SJCRH30 (cell line): Measurements from ENCODE around the gene PDGFRA. TPM values are rescaled to one million over a fixed set of nuclear protein-coding genes. Genes with fewer than 3 reads are reported as not detected.
A peak's percentile ranks its signal among the peaks of the same experiment; 100 is the strongest.
"Not testable (repeated sequence)": the region's sequence is repeated elsewhere in the genome, so short reads cannot be mapped to it uniquely, and the experiment has no call there.

ENCODE experiments used
- DNase-seq, 2 experiments: peaks; one replicate each; pipeline ENCODE4 v3.0.0-alpha.2; 2015 to 2020
- H3K27ac ChIP-seq: fragments of 250-450 bp; sonication (Bioruptor Pico); 2 replicates; pipeline ENCODE4 v1.5.1; 2020; ENCODE audit warnings: mild to moderate bottlenecking, moderate library complexity
- H3K27me3 ChIP-seq: fragments of 250-450 bp; sonication (Bioruptor Pico); 2 replicates; pipeline ENCODE4 v1.5.1; 2020; ENCODE audit warnings: mild to moderate bottlenecking, moderate library complexity
- H3K36me3 ChIP-seq: fragments of 250-450 bp; sonication (Bioruptor Pico); 2 replicates; pipeline ENCODE4 v1.5.1; 2020; ENCODE audit warnings: mild to moderate bottlenecking, moderate library complexity
- H3K4me1 ChIP-seq: fragments of 250-450 bp; sonication (Bioruptor Pico); 2 replicates; pipeline ENCODE4 v1.5.1; 2020; ENCODE audit warnings: mild to moderate bottlenecking, moderate library complexity
- H3K4me3 ChIP-seq: fragments of 250-450 bp; sonication (Bioruptor Pico); 2 replicates; pipeline ENCODE4 v1.5.1; 2020; ENCODE audit warnings: mild to moderate bottlenecking, moderate library complexity
- H3K9me3 ChIP-seq: fragments of 250-450 bp; sonication (Bioruptor Pico); replicated peaks from 2 replicates; pipeline ENCODE4 v1.5.1; 2020; ENCODE audit warnings: mild to moderate bottlenecking, moderate library complexity
- total RNA-seq: library from RNA; depleted of rRNA; stranded (reverse); fragments of >200 nt; shearing (Covaris generic); gene quantifications from 2 replicates; pipeline ENCODE4 v1.2.3, GENCODE V29; 2014

Gene PDGFRA
- total RNA-seq, 1 experiment from 2014 or later, result 20.7 TPM

DNA sequence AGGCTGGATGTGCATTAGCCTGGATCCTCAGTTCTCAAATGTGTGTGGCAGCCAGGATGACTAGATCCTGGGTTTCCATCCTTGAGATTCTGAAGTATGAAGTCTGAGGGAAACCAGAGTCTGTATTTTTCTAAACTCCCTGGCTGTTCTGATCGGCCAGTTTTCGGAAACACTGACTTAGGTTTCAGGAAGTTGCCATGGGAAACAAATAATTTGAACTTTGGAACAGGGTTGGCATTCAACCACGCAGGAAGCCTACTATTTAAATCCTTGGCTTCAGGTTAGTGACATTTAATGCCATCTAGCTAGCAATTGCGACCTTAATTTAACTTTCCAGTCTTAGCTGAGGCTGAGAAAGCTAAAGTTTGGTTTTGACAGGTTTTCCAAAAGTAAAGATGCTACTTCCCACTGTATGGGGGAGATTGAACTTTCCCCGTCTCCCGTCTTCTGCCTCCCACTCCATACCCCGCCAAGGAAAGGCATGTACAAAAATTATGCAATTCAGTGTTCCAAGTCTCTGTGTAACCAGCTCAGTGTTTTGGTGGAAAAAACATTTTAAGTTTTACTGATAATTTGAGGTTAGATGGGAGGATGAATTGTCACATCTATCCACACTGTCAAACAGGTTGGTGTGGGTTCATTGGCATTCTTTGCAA, 67.6 kb downstream of the PDGFRA start:
- Histone ChIP-seq H3K36me3 (no peaks in the 10 kb centered on the region), H3K9me3 (no peaks in the 10 kb centered on the region), H3K27ac (no peak overlapping the region), H3K4me3 (no peak overlapping the region), H3K27me3 (no peaks in the 10 kb centered on the region), H3K4me1 (no peaks in the 10 kb centered on the region)
- DNase-seq, result no peak

DNA sequence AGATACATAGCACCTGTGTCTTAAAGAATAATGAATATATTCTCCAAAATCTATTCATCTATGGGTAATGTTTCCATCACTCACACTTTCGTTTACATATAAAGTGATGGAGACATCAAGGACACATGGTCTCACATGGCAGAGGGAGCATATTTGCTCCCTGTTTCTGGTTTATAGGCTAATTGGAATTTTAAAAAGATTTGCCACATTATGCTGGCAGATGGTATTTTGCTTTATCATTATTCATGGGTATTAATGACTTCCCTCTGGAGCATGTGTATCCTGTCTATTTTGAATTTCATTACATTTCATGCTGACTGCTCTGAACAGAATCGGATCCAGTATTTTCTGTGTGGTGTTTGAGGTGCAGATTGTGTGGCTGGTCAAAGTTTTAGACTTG, 79.0 kb downstream of the PDGFRA start:
- Histone ChIP-seq H3K36me3 (no peaks in the 10 kb centered on the region), H3K4me3 (no peak overlapping the region), H3K9me3 (peaks cover 3% of the 10 kb centered on the region; the same call in 1 of the 2 replicates), H3K4me1 (no peaks in the 10 kb centered on the region), H3K27me3 (peaks cover 4% of the 10 kb centered on the region; the same call in 1 of the 2 replicates), H3K27ac (no peak overlapping the region)
- DNase-seq, result no peak

DNA sequence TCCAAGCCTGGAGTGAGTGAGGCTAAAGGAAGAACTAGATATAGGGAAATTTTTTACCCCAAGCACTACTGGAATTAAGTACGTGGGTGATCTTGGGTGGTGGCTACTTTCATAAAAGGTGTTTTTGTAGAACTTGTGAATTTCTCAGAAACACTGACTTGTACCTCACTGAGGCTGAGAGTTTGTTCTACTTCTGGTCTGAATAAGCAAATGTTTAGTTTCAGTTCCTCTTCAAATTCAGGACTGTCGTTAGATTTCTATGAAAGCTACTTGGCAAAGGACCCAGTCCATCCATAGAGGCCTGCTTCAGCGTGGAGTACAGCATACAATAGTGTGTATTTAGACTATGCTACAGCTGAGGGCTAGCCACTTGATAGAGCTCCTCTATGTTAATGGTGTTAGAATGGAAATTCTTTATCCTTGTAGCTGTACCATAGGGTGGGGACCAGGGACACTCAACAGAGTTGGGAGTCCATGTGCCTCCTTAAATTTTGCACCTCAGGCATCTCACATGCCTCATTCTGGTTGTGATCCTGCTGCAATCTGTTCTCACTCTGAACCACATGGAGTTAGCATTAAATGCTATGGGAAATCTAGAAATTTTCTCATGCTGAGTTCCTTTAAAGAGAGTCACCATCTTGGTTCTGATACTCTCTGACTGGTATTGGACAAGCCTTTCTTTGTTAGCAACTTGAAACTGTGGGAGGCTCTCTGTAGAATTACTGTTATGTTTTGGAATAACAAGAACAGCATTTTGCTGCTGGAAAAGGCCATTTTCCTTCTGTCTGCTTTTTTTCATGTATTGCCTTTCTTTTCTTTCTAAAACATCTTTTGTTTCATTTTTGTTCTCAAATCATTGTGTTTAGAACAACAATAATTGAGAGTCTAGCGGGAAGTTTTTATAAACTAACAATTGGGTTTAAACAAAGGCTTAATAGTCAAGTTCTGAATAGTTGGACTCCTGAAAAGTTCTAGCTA, 86.8 kb downstream of the PDGFRA start:
- H3K27me3 ChIP-seq, result peaks cover 14% of the 10 kb centered on the region
- H3K4me1 ChIP-seq, result no peaks in the 10 kb centered on the region
- no peak for DNase-seq
- no peak overlapping the region for H3K4me3 ChIP-seq
- no peaks in the 10 kb centered on the region for H3K36me3 ChIP-seq
- no peaks in the 10 kb centered on the region for H3K9me3 ChIP-seq
- no peak overlapping the region for H3K27ac ChIP-seq

DNA sequence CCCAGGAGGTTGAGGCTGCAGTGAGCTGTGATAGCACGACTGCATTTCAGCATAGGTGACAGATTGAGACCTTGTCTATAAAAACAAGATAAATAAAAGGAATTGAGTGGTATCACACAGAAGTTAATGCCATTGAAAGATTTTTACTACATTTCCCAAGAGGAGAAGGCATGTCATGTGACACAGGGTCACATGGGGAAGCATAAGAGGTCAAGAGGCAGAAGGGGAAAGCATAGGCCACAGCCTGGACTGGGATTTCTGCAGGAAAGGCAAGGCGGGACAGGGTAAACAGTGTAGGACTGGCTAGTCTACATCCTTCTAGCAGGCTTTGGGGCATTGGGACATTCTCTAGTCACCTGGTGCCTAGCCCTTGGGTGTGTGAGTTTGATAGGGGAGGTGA, 88.6 kb downstream of the PDGFRA start:
- H3K36me3 ChIP-seq, result no peaks in the 10 kb centered on the region
- H3K27ac ChIP-seq, result no peak overlapping the region
- H3K4me1 ChIP-seq, result no peaks in the 10 kb centered on the region
- H3K9me3 ChIP-seq, result no peaks in the 10 kb centered on the region
- H3K4me3 ChIP-seq, result no peak overlapping the region
- H3K27me3 ChIP-seq, result peaks cover 13% of the 10 kb centered on the region
- no peak for DNase-seq

DNA sequence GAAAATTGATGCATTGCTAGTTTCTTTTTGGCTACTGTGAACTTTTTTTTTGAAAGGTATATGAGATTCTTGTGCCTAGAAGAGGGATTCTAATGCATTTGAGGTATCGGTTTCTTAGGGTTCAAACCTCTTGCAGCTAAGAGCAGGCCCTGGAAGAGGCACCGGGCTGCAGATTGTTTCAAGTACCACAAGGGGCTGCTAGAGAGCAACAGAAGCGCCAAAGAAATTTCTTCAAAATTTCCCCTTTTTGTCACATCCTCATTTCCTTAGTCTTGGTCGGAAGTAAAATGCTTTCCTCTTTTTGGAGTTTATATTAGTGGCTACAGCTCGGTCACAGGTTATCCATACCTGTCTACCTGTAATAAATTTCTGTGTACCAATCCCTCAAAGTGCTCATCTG, 89.8 kb downstream of the PDGFRA start:
- Histone ChIP-seq H3K4me3 (no peak overlapping the region), H3K9me3 (no peaks in the 10 kb centered on the region), H3K27me3 (peaks cover 10% of the 10 kb centered on the region; the same call in 1 of the 2 replicates), H3K36me3 (no peaks in the 10 kb centered on the region), H3K4me1 (no peaks in the 10 kb centered on the region), H3K27ac (no peak overlapping the region)
- peak; percentile 18 to 65 for DNase-seq

DNA sequence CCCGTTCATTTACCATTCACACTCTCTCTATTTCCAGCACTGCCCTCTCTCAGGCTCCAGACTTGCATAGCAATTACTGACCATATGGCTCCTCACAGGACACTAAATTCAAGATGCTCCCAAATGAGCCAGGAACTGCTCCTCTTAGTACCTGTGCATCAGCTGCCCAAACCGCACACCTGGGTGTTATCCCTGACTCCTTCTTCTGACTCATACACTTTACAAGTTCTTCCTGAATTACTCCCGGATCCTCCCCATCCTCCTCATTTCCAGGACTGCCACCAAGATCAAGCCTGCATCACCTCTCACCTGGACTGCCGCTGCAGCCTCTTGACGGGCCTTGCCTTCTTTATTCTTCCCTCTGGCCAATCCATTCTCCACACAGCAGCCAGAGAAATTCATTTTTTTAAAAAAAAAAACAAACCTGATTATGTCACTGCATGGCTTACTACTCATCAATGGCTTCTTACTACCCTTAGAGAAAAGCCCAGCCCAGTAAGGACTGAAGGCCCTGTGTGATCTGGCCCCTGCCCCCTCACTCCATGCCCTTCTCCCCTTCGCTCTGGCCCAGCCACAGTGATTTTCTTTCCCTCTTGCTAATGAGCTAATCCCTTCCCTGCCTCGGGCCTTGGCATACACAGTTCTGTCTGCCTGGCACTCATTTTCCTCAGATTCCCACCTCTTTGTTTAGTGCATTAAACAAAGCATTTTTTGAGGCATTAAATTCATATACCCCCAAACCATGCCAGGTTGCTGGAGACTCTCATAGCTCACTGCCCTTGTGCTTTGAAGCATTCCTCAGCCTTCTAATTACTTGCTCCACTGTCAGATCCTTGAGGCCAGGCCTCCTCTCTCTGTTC, 92.0 kb downstream of the PDGFRA start:
- Histone ChIP-seq H3K27me3 (peaks cover 4% of the 10 kb centered on the region; the same call in 1 of the 2 replicates), H3K36me3 (no peaks in the 10 kb centered on the region), H3K4me3 (no peak overlapping the region), H3K4me1 (no peaks in the 10 kb centered on the region), H3K9me3 (no peaks in the 10 kb centered on the region), H3K27ac (no peak overlapping the region)
- no peak for DNase-seq

DNA sequence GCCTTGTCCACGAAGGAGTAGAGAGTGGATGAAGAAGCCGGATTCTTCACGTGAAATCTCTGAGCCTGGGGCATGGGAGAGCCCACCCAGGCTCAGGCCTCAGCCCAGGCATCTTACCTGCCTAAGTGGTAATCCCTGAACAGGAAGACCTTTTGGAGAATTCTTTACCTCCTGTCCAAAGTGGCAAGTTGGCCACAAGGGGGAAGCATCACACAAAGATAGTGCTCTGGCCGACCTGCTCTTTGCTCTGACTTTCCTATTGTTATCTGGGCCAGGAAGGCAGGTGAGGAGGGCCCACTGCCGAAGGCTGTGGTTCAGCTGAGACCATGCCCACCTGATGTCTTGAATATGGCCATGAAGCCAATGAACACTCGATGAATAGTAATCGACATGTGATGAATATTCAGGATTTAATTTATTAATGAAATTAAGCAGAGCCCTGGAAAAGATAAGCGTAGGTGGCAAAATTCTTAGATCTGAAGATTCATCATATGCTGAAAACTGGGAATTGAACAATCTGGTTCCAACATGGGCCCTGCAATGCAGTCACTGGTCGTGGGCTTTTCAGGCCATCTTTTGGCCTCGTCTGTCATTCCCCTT, 93.8 kb downstream of the PDGFRA start:
- Histone ChIP-seq H3K27ac (no peak overlapping the region), H3K9me3 (no peaks in the 10 kb centered on the region; the same call in 1 of the 2 replicates), H3K4me1 (no peaks in the 10 kb centered on the region), H3K36me3 (no peaks in the 10 kb centered on the region), H3K27me3 (no peaks in the 10 kb centered on the region; the same call in 1 of the 2 replicates), H3K4me3 (no peak overlapping the region)
- peak; percentile 57 to 80 for DNase-seq

DNA sequence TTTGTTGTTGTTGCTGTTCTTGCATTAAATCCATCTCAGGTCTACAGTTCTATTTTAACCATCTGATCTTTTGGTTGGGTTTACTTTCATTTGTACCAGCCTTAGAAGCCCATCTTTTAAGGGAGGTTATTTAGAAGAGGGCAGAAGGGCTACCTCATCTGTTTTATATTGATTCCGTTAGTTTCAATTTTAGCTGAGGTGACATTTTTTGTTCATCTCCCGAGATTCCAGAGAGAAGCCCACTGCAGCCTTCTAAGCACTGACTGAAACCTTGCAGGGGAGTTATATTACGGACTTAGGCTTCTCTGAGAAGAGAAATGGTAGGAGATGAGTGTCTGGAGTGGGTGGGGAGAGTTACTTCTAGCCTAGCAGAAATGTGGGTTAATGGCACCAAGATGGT, 101.8 kb downstream of the PDGFRA start:
- no peaks in the 10 kb centered on the region; the same call in 1 of the 2 replicates for H3K9me3 ChIP-seq
- DNase-seq, result no peak
- H3K4me1 ChIP-seq, result no peaks in the 10 kb centered on the region

DNA sequence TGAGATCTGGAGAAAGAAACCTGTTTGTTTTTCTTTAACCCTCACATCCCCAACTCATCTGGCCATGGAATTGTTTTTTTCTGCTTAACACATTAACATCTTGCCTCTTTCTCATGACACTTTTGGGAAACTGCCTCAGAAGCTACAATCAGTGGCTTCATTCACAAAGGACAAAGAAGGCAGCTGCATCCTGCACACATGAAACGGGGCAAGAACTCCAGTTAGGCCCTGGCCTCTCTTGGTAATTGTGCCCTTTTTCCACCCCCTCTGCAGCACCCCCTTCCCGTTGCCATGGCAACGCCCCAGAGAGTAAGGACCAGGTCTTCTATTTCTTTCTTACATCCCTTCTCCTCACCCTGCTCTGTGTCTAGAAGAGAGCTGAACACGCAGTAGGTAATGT, 103.4 kb downstream of the PDGFRA start:
- DNase-seq, result no peak
- Histone ChIP-seq H3K4me3 (no peak overlapping the region), H3K4me1 (no peaks in the 10 kb centered on the region), H3K9me3 (no peaks in the 10 kb centered on the region), H3K27ac (no peak overlapping the region), H3K27me3 (no peaks in the 10 kb centered on the region), H3K36me3 (no peaks in the 10 kb centered on the region)

More for the DNA sequence above, 101.8 kb downstream of the PDGFRA start:
- no peak overlapping the region for H3K27ac ChIP-seq
- H3K4me3 ChIP-seq, result no peak overlapping the region
- no peaks in the 10 kb centered on the region for H3K27me3 ChIP-seq
- no peaks in the 10 kb centered on the region for H3K36me3 ChIP-seq

DNA sequence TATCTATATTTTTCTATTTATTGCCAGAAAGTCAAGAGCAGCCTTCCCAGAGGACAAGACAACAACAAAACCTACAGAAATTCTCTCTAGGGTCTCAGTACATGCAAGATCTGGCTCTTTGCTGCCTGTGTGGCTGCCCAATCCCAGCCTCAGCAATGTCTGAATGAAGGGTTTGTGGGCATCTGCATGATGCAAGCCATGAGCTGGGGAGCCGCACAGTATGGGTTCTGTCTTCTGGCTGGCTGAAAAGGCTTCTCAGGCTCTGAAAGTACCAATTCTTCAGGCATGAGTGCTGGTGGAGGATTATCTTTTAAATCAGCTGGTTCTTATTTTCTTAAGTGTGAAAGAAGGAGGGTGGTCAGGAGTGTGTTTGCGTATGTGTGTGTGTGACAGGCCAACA, 104.6 kb downstream of the PDGFRA start:
- Histone ChIP-seq H3K4me3 (no peak overlapping the region), H3K4me1 (no peaks in the 10 kb centered on the region), H3K9me3 (no peaks in the 10 kb centered on the region), H3K27ac (no peak overlapping the region), H3K27me3 (no peaks in the 10 kb centered on the region), H3K36me3 (no peaks in the 10 kb centered on the region)
- DNase-seq, result no peak

DNA sequence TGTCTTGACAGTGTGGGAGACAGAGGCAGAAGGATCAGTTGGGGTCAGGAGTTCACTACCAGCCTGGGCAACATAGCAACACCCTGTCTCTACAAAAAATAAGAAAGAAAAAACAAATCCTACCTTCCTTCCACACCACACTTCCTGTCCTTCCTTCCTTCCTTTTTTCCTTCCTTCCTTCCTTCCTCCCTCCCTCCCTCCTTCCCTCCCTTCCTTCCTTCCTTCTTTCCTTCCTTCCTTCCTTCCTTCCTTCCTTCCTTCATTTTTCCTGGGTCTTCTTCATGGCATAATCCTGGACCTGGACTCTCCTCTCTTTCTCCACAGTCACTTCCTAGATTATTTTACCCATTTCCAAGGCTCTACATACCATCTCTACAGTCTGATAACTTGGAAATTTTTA, 105.7 kb downstream of the PDGFRA start:
- not testable (repeated sequence) for H3K4me1 ChIP-seq, H3K4me3 ChIP-seq, H3K27ac ChIP-seq, H3K36me3 ChIP-seq, H3K27me3 ChIP-seq, H3K9me3 ChIP-seq, DNase-seq

DNA sequence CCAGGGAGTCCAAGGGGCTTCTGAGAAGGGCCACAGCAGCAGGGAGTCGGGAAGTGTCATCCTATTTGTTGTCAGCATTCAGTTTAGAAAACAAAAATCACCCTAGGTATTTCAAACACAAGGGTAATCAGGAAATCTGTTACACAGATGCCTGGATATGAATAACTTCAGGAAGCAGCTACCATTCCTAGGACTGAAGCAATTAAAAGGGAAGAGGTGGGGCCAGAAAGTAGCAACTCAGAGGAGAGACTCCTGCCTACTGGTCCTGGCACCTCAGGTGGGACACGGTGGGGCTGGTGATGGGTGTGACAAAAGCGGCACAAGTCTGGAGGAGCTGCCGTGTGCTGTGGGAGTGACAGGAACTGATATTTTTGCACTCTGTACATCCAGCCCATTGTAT, 107.9 kb downstream of the PDGFRA start:
- DNase-seq, result no peak
- no peaks in the 10 kb centered on the region for H3K9me3 ChIP-seq
- no peaks in the 10 kb centered on the region for H3K27me3 ChIP-seq
- H3K4me3 ChIP-seq, result no peak overlapping the region
- H3K4me1 ChIP-seq, result no peaks in the 10 kb centered on the region
- no peaks in the 10 kb centered on the region for H3K36me3 ChIP-seq
- no peak overlapping the region for H3K27ac ChIP-seq

DNA sequence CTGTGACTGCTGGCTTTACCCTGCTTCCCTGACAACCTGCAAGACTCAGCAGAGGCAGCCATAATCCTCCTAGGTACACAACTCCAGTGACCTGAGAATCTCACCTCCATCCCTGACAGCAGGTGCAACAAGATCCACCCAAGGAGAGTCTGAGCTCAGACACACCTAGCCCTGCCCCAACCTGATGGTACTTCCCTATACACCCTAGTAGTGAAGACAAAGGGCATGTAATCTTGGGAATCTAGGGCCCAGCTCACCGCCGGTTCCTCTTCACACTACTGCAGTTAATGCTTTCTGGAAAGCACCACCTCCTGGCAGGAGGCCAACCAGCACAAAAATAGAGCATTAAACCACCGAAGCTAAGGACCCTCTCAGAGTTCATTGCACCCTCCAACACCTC, 113.0 kb downstream of the PDGFRA start:
- H3K4me1 ChIP-seq, H3K27me3 ChIP-seq, H3K27ac ChIP-seq, H3K9me3 ChIP-seq, H3K4me3 ChIP-seq, DNase-seq, H3K36me3 ChIP-seq: not testable (repeated sequence)
